HEK293 (cell line): Measurements from ENCODE around the gene MACROD1.

Experiments used
- GLI2 ChIP-seq: fragments of 450-650 bp; formaldehyde crosslinking; IDR thresholded peaks from 2 replicates; pipeline ENCODE4; 2017; ENCODE audit warnings: missing biosample characterization, missing genetic modification characterization, low read depth, borderline replicate concordance
- SP2 ChIP-seq: fragments of 450-650 bp; formaldehyde crosslinking; IDR thresholded peaks from 2 replicates; pipeline ENCODE4 v1.5.1; 2016; ENCODE audit warnings: missing biosample characterization, missing genetic modification characterization
- ZBTB21 ChIP-seq: fragments of 450-650 bp; formaldehyde crosslinking; IDR thresholded peaks from 2 replicates; pipeline ENCODE4 v1.5.1; 2017; ENCODE audit warnings: missing biosample characterization, missing genetic modification characterization
- ZNF112 ChIP-seq: fragments of 450-650 bp; formaldehyde crosslinking; IDR thresholded peaks from 2 replicates; pipeline ENCODE4 v1.5.0; 2017; ENCODE audit warnings: missing biosample characterization, missing genetic modification characterization
- TF ChIP-seq, protein P1 (sequence below): fragments of 450-650 bp; formaldehyde crosslinking; IDR thresholded peaks from 2 replicates; pipeline ENCODE4 v1.5.1; 2016; ENCODE audit warnings: missing biosample characterization, missing genetic modification characterization
- TF ChIP-seq, protein P2 (sequence below): fragments of 450-650 bp; formaldehyde crosslinking; IDR thresholded peaks from 2 replicates; pipeline ENCODE4 v1.5.1; 2016; ENCODE audit warnings: missing biosample characterization, missing genetic modification characterization

DNA sequence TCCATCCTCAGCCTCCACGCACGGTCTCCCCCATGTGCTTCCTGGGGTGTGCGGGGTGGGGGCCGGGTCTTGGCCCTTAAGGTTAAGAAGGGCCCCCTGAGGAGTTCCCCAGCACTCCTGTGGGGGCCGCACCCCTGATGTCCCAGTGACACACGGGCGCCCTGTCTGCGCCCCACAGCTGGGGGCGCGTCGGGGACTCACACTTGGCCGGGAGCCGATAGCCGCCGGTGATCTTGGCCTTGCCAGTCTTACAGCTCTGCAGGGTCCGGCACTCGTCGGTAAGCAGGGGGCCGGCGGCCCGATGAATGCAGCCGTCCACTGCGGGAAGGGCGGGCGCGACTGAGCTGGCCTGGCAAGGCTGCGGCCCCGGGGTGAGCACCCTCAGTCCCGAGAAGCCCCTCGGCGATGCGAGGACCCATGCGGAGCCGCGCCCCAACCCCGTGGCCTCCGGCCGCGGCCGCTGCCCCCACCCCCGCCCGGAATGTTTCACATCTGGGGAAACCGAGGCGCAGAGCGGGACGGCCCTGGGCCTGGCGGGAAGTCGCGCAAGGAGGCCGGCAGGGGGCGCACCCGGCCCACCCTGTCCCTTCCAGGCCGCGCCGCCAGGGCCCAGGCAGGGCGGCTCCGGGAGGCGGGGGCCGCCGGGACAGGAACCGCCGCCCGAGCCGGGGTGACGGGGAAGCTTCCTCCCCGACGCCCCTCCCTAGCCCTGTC, 165.7 kb downstream of the MACROD1 start:
- TF ChIP-seq, protein P1, sequence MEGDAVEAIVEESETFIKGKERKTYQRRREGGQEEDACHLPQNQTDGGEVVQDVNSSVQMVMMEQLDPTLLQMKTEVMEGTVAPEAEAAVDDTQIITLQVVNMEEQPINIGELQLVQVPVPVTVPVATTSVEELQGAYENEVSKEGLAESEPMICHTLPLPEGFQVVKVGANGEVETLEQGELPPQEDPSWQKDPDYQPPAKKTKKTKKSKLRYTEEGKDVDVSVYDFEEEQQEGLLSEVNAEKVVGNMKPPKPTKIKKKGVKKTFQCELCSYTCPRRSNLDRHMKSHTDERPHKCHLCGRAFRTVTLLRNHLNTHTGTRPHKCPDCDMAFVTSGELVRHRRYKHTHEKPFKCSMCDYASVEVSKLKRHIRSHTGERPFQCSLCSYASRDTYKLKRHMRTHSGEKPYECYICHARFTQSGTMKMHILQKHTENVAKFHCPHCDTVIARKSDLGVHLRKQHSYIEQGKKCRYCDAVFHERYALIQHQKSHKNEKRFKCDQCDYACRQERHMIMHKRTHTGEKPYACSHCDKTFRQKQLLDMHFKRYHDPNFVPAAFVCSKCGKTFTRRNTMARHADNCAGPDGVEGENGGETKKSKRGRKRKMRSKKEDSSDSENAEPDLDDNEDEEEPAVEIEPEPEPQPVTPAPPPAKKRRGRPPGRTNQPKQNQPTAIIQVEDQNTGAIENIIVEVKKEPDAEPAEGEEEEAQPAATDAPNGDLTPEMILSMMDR: no peak
- TF ChIP-seq ZBTB21 (tag by site-specific recombination): no peak
- no peak for TF ChIP-seq ZNF112 (tag by site-specific recombination)
- TF ChIP-seq SP2 (tag by site-specific recombination): no peak
- no peak for TF ChIP-seq GLI2
- TF ChIP-seq, protein P2, sequence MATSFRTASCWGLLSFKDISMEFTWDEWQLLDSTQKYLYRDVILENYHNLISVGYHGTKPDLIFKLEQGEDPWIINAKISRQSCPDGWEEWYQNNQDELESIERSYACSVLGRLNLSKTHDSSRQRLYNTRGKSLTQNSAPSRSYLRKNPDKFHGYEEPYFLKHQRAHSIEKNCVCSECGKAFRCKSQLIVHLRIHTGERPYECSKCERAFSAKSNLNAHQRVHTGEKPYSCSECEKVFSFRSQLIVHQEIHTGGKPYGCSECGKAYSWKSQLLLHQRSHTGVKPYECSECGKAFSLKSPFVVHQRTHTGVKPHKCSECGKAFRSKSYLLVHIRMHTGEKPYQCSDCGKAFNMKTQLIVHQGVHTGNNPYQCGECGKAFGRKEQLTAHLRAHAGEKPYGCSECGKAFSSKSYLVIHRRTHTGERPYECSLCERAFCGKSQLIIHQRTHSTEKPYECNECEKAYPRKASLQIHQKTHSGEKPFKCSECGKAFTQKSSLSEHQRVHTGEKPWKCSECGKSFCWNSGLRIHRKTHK: no peak
